Esophagus squamous epithelium (tissue), 5 donors: Measurements from ENCODE around the gene PAGR1. TPM values are rescaled to one million over a fixed set of nuclear protein-coding genes. Genes with fewer than 3 reads are reported as not detected.
"Not testable (repeated sequence)": the region's sequence is repeated elsewhere in the genome, so short reads cannot be mapped to it uniquely, and the experiment has no call there.

ENCODE experiments used
- DNase-seq: peaks from one replicate; lab custom pipeline; 2025; lab: John Stamatoyannopoulos, UW
- H3K27ac ChIP-seq, 4 donors: fragments of 200-600 bp; sonication (generic); one replicate each; pipeline ENCODE4 v1.5.1; 2016 to 2019; ENCODE audit warnings: mild to moderate bottlenecking in 1 of 4
- H3K27me3 ChIP-seq, 4 donors: fragments of 200-600 bp; sonication (generic); 1 replicate in 3 of 4; 2 replicates in 1 of 4; pipeline versions ENCODE4 v1.5.1 to v1.6.0; 2017 to 2021; ENCODE audit warnings: antibody characterized with exemption in 1 of 4
- H3K36me3 ChIP-seq, 3 donors: fragments of 200-600 bp; sonication (generic); one replicate each; pipeline ENCODE4 v1.5.1; 2016 to 2019
- H3K4me1 ChIP-seq, 3 donors: fragments of 200-600 bp; sonication (generic); one replicate each; pipeline ENCODE4 v1.5.1; 2017 to 2019
- H3K4me3 ChIP-seq, 4 donors: fragments of 200-600 bp; sonication (generic); 1 replicate in 3 of 4; 2 replicates in 1 of 4; pipeline ENCODE4 v1.5.1; 2016 to 2019; ENCODE audit warnings: mild to moderate bottlenecking in 2 of 4, moderate library complexity in 1 of 4
- H3K9me3 ChIP-seq, 3 donors: fragments of 200-600 bp; sonication (generic); one replicate each; pipeline ENCODE4 v1.5.1; 2016 to 2019
- POLR2A ChIP-seq, 4 donors: fragments of 450-650 bp; IDR thresholded peaks; one replicate each; pipeline ENCODE4 v1.6.1; 2017; ENCODE audit warnings: antibody characterized with exemption in 4 of 4, mild to moderate bottlenecking in 4 of 4, moderate library complexity in 3 of 4
- WGBS, 2 donors: methylation state at CpG; one replicate each; pipeline ENCODE4 v1.1.5; 2018; 5-methylcytosine and 5-hydroxymethylcytosine counted together
- intact Hi-C: fragments of 100-400 bp; cut with DNase I; formaldehyde crosslinking; loops from one replicate; pipeline ENCODE4 v1.15.0; 2022
- total RNA-seq, 4 donors: library from RNA; depleted of rRNA; stranded (reverse); fragments of >200 nt; gene quantifications; one replicate each; pipeline ENCODE4 v1.1.0, GENCODE V29; 2016
- TF ChIP-seq, protein P1 (sequence below), 6 experiments: fragments of 450-650 bp in 4 of 6; fragments of 200-600 bp in 2 of 6; sonication (generic) in 2 of 6; IDR thresholded peaks; one replicate each; pipeline ENCODE4 v1.5.1; 2016 to 2019; ENCODE audit warnings: antibody characterized with exemption in 6 of 6, mild to moderate bottlenecking in 4 of 6, moderate library complexity in 4 of 6
- donor health status: DM: yes; HTN: yes; CAD: no.

PAGR1 gene
- total RNA-seq, 4 donors from 2014 or later = 25.4 to 37.6 (median 32.8) TPM

DNA sequence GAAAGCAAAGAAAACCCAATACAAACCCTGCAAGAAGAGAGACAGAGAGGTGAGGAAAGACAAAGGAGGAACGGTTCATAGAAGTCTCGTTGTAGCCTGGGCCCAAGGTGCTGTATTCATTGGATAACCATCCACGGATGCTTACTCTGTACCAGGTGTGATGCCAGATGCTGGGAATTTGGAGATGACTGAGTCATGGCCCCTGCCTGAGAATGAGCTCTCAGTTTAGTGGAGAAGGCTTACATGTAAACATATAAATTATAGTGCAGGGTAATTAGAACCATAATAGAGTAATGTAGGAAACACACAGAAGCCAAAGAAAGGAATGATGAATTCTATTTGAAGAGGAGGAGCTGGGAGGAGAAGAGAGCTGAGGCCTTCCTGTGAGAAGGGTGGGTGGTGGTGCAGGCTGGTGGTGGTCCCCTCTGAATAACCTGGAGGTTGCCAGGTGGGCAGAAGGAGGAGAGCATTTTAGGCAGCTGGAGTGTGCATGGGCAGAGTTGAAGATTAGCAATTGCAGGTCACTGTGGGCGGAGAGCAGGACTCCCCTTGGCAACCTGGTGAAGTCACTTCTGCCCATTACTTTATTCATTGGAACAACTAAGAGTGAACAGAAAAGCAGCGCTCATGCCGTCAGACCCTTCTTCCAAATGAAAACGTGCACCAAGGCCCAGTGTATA is 45.6 kb upstream of the PAGR1 start:
- TF ChIP-seq, protein P1, sequence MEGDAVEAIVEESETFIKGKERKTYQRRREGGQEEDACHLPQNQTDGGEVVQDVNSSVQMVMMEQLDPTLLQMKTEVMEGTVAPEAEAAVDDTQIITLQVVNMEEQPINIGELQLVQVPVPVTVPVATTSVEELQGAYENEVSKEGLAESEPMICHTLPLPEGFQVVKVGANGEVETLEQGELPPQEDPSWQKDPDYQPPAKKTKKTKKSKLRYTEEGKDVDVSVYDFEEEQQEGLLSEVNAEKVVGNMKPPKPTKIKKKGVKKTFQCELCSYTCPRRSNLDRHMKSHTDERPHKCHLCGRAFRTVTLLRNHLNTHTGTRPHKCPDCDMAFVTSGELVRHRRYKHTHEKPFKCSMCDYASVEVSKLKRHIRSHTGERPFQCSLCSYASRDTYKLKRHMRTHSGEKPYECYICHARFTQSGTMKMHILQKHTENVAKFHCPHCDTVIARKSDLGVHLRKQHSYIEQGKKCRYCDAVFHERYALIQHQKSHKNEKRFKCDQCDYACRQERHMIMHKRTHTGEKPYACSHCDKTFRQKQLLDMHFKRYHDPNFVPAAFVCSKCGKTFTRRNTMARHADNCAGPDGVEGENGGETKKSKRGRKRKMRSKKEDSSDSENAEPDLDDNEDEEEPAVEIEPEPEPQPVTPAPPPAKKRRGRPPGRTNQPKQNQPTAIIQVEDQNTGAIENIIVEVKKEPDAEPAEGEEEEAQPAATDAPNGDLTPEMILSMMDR (IDR thresholded peaks at IDR 0.05) = no peak
- no peak for TF ChIP-seq POLR2A (IDR thresholded peaks at IDR 0.05)
- Histone ChIP-seq H3K4me1 (peaks cover 0 to 2% (median 0%) of the 10 kb centered on the region in 3 donors), H3K36me3 (no peaks in the 10 kb centered on the region), H3K9me3 (no peaks in the 10 kb centered on the region), H3K4me3 (no peak overlapping the region), H3K27ac (no peak overlapping the region), H3K27me3 (no peaks in the 10 kb centered on the region)
- 74 to 78% methylated on average over 7 of the region's 7 CpGs for WGBS, 2 donors
- no peak for DNase-seq
- intact Hi-C loops = no loop called here

DNA sequence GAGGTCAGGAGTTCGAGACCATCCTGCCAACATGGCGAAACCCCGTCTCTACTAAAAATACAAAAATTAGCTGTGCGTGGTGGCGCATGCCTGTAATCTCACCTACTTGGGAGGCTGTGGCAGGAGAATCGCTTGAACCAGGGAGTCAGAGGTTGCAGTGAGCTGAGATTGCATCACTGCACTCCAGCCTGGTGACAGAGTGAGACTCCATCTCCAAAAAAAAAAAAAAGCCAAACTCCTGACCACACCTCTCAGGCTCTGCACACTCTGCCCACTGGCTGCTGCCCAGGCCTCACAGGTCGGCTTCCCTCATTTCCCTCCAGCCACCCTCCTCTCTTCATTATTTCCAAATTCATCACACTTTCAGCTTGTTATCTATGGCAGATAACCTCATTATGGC is 43.6 kb upstream of the PAGR1 start:
- DNase-seq, H3K4me3 ChIP-seq, H3K9me3 ChIP-seq, H3K27ac ChIP-seq, H3K27me3 ChIP-seq, intact Hi-C loops, H3K4me1 ChIP-seq, H3K36me3 ChIP-seq: not testable (repeated sequence)
- WGBS, 2 donors = 63 to 81% methylated on average over 5 to 7 of the region's 7 CpGs

DNA sequence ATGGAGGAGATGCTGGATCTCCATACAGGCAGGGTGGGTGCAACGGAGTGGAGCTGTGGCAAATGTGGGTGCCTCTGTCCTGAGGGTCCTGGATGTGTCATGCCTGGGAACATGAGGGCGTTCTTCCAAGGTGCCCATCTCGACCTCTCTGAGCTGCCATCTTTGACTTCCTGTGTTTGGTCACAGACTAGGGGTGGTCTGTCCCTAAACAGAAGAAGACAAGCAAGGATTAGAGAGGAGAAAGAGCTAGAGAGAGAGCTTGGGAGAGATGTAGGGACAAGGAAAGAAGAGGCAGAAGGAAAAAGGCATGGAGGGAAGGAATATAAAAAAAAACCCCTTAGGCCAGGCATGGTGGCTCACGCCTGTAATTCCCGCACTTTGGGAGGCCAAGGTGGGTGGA is 41.2 kb upstream of the PAGR1 start:
- no peaks in the 10 kb centered on the region for H3K9me3 ChIP-seq
- intact Hi-C loops = no loop called here
- H3K27ac ChIP-seq = no peak overlapping the region
- peaks cover 0 to 12% (median 0%) of the 10 kb centered on the region in 4 donors for H3K27me3 ChIP-seq
- TF ChIP-seq POLR2A (IDR thresholded peaks at IDR 0.05) = no peak
- TF ChIP-seq, protein P1 (IDR thresholded peaks at IDR 0.05) = no peak
- WGBS, 2 donors = 65 to 78% methylated on average over 4 to 5 of the region's 5 CpGs
- H3K4me3 ChIP-seq = no peak overlapping the region
- H3K36me3 ChIP-seq = no peaks in the 10 kb centered on the region
- DNase-seq = no peak
- H3K4me1 ChIP-seq = no peaks in the 10 kb centered on the region

DNA sequence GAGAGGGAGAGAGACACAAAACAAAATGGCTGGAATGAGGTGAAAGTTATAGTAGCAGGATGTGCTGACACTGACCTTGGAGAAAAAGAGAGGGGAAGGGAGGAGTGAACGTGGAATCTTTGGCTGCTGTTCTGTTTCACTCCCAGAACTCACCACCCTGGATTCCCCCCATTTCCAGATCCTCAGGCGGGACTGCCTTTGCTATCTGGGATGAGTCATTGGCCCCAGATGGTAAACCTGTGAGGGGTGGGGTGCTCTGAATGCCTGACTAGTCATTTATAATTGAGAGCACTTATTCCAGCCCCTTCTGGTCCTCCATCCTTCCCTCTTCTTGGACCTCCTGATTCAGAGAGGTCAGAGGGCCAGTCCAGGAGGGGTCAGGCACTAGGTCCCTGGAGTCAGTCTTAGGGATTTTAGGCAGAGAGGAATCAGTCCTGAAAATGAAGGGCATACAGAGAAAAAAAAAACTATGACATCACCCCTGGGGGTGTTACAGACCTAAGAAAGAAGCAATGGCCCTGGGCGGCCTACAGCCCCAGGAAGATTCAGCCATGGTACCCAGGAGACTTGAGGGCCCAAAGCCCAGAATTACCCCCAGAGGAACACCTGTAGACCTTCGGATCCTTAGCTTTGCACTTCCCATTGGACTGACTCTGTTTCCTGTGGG is 40.1 kb upstream of the PAGR1 start:
- H3K27me3 ChIP-seq = peaks cover 0 to 20% (median 0%) of the 10 kb centered on the region in 4 donors
- no peaks in the 10 kb centered on the region for H3K9me3 ChIP-seq
- DNase-seq = no peak
- 60 to 66% methylated on average over 4 of the region's 4 CpGs for WGBS, 2 donors
- H3K27ac ChIP-seq = no peak overlapping the region
- TF ChIP-seq POLR2A (IDR thresholded peaks at IDR 0.05) = no peak
- TF ChIP-seq, protein P1 (IDR thresholded peaks at IDR 0.05) = no peak
- intact Hi-C loops = no loop called here
- no peaks in the 10 kb centered on the region for H3K4me1 ChIP-seq
- no peak overlapping the region for H3K4me3 ChIP-seq
- H3K36me3 ChIP-seq = no peaks in the 10 kb centered on the region

DNA sequence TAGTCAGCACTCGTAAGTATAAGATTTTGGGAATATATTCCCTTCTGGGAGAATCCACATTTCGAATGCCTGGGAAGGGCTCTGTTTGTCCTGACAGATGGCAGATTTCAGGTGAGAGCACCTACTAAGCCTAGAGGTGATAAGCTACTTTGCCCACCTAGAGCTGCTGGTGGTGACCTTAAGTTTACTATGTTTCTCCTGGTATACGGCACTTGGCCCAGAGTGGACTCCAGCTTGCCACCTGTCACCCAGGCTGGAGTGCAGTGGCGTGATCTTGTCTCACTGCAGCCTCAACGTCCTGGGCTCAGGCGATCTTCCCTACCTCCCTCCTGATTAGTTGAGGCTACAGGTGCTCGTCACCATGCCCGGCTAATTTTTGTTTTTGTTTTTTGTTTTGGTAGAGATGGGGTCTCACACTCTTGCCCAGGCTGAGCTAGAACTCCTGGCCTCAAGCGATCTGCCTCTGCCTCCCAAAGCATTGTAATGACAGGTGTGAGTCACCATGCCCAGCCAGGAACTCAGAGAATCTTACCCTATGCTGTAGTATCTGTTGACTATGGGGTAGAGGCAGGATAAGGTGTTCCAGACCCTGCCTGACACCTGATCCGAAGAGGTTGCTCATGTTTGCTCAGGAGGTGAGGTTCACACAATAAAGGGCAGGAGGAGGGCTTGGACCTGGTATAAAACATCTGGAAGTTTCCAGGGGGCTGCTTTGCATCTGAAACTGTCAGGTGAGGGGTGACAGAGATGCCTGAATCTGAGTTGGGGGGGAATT is 38.2 kb upstream of the PAGR1 start, which contains the start of gene ZG16:
ZG16 (plus strand) TSS at position 681 of the 775 bp plus-strand sequence. CDS start 1,011 bp downstream, outside the sequence.
- 78 to 85% methylated on average over 9 of the region's 10 CpGs for WGBS, 2 donors
- TF ChIP-seq, protein P1 (IDR thresholded peaks at IDR 0.05) = no peak
- no peak for TF ChIP-seq POLR2A (IDR thresholded peaks at IDR 0.05)

More for the DNA sequence above, 38.2 kb upstream of the PAGR1 start, which contains the start of gene ZG16:
- no peak for DNase-seq
- H3K36me3 ChIP-seq = no peaks in the 10 kb centered on the region
- no peak within 1 kb of the TSS for H3K4me3 ChIP-seq
- no peaks in the 10 kb centered on the region for H3K9me3 ChIP-seq
- H3K27me3 ChIP-seq = peaks cover 0 to 20% (median 0%) of the 10 kb centered on the region in 4 donors
- no peak within 1 kb of the TSS for H3K27ac ChIP-seq
- intact Hi-C loops = no loop called here
- H3K4me1 ChIP-seq = no peaks in the 10 kb centered on the region
